Psoas muscle (tissue), 8 donors: ENCODE results near the gene VPS33B. TPM values are rescaled to one million over a fixed set of nuclear protein-coding genes. Genes with fewer than 3 reads are reported as not detected.

Experiments used
- ATAC-seq, 4 donors: fragments of 200-7000 bp; cut with Tn5 transposase; one replicate each; pipeline ENCODE4 v1.9.1; 2020; ENCODE audit warnings: moderate library complexity in 3 of 4, mild to moderate bottlenecking in 2 of 4
- DNase-seq, 2 donors: peaks; one replicate each; pipeline ENCODE4 v3.0.0-alpha.2; 2020
- H3K27ac ChIP-seq: fragments of 200-600 bp; one replicate; pipeline ENCODE4 v1.8.0; 2022
- H3K27me3 ChIP-seq, 3 donors: fragments of 200-600 bp in 1 of 3; one replicate each; pipeline versions ENCODE4 v1.6.1 to v1.8.0; 2013 to 2022; ENCODE audit warnings: low read length in 2 of 3, mild to moderate bottlenecking in 2 of 3, moderate library complexity in 1 of 3; ENCODE audit not compliant: insufficient read depth in 3 of 3
- H3K36me3 ChIP-seq, 2 donors: fragments of 200-600 bp in 1 of 2; one replicate each; pipeline versions ENCODE4 v1.6.1 to v1.8.0; 2013 to 2022; ENCODE audit warnings: low read depth in 1 of 2, mild to moderate bottlenecking in 1 of 2, moderate library complexity in 1 of 2; ENCODE audit not compliant: insufficient read depth in 1 of 2
- H3K4me1 ChIP-seq: fragments of 200-600 bp; one replicate; pipeline ENCODE4 v1.8.0; 2022
- H3K4me3 ChIP-seq: fragments of 200-600 bp; one replicate; pipeline ENCODE4 v1.8.0; 2022; ENCODE audit warnings: mild to moderate bottlenecking
- H3K9me3 ChIP-seq: fragments of 200-600 bp; one replicate; pipeline ENCODE4 v1.8.0; 2022
- CTCF ChIP-seq: fragments of 200-600 bp; IDR thresholded peaks from one replicate; pipeline ENCODE4 v1.8.0; 2022; ENCODE audit warnings: antibody characterized with exemption
- WGBS, 3 donors: extraction: QIAGEN DNeasy Blood & Tissue Kit; methylation state at CpG; one replicate each; pipeline versions ENCODE4 v1.1.6 to v1.1.7; 2013; 5-methylcytosine and 5-hydroxymethylcytosine counted together
- intact Hi-C, 2 donors: fragments of 100-400 bp; cut with DNase I; formaldehyde crosslinking; loops; one replicate each; pipeline versions ENCODE4 v1.11.0 to v1.14.2; 2022
- polyA plus RNA-seq, 3 donors: library from polyadenylated mRNA; stranded (reverse); fragments of 200-250 nt; gene quantifications; one replicate each; pipeline ENCODE4 v1.2.3, GENCODE V29; 2013
- total RNA-seq, 4 donors: library from RNA; stranded (reverse); fragmentation: NEBNext Ultra II Directional in 2 of 4; extraction: Animal tissue kit (Norgen Biotek cat#: 25700) in 2 of 4; gene quantifications; one replicate each; pipeline versions ENCODE4 v1.2.1 to v1.2.4, GENCODE V29; 2021 to 2023
- donor health status: healthy with polysubstance abuse.
- donor health status: DM: no; HTN: no; CAD: no; lungs with moderate emphysema.
- donor health status: Bipolar disorder and iron deficiency.
- donor health status: healthy.
- donor health status: DM: yes; HTN: yes; CAD: no.
- donor health status: DM: no; HTN: no; CAD: no.
- donor health status: DM: no; HTN: no; CAD: no.
- donor health status: DM: yes; HTN: yes; CAD: no.

Gene VPS33B
- total and polyA plus RNA-seq, 7 donors = 3.2 to 7.5 (median 4.9) TPM

GRCh38 chr15:90998737-90999136 lies 23.7 kb downstream of the VPS33B start:
- H3K4me3 ChIP-seq = no peak overlapping the region
- H3K4me1 ChIP-seq = peaks cover under 1% of the 10 kb centered on the region
- H3K27ac ChIP-seq = no peak overlapping the region
- intact Hi-C loops = loop anchor here in 1 of 2 donors (5.0 kb wide), 1 partner anchor 36 kb away; no protein-coding TSS in a partner anchor
- ATAC-seq (no peak), DNase-seq (no peak)
- no peaks in the 10 kb centered on the region for H3K9me3 ChIP-seq
- WGBS, 3 donors = 83 to 90% (median 89%) methylated on average over 8 of the region's 8 CpGs
- no peak for TF ChIP-seq CTCF
- H3K36me3 ChIP-seq = peaks cover 11 to 67% of the 10 kb centered on the region in 2 donors
- H3K27me3 ChIP-seq = no peaks in the 10 kb centered on the region

GRCh38 chr15:90994417-90995311 lies 27.7 kb downstream of the VPS33B start, which contains the start of gene PRC1:
TSS of gene PRC1 (minus strand) at chr15:90994535. CDS start at chr15:90994417, 118 bp downstream.
- Histone ChIP-seq H3K36me3 (peaks cover 6 to 26% of the 10 kb centered on the region in 2 donors), H3K4me1 (peaks cover 3% of the 10 kb centered on the region), H3K27ac (peak within 1 kb of the TSS; percentile 60), H3K4me3 (peak within 1 kb of the TSS; percentile 90), H3K9me3 (no peaks in the 10 kb centered on the region), H3K27me3 (no peaks in the 10 kb centered on the region)
- intact Hi-C loops = loop anchor here (5.0 kb wide), 2 partner anchors 32 to 37 kb away; no protein-coding TSS in a partner anchor
- ATAC-seq (peak; percentile 100), DNase-seq (peak; percentile 98 to 99)
- TF ChIP-seq CTCF = no peak
- WGBS, 3 donors = 0 to 1% (median 0%) methylated on average over 62 to 75 of the region's 75 CpGs

- peak; percentile 19 to 45 (median 28) for ATAC-seq
- H3K27ac ChIP-seq = peak overlapping the region; percentile 60
Measured at GRCh38 chr15:90994059-90994416, 28.4 kb downstream of the VPS33B start.

GRCh38 chr15:90991587-90992285 lies 30.7 kb downstream of the VPS33B start:
- H3K9me3 ChIP-seq = no peaks in the 10 kb centered on the region
- H3K36me3 ChIP-seq = no peaks in the 10 kb centered on the region
- no peaks in the 10 kb centered on the region for H3K27me3 ChIP-seq
- whole genome bisulfite sequencing, 3 donors = 87 to 92% (median 90%) methylated on average over 6 of the region's 6 CpGs
- no peak overlapping the region for H3K4me3 ChIP-seq
- intact Hi-C loops = loop anchor here in 1 of 2 donors (5.0 kb wide), 1 partner anchor 34 kb away; no protein-coding TSS in a partner anchor
- H3K4me1 ChIP-seq = peaks cover 3% of the 10 kb centered on the region
- ATAC-seq (no peak), DNase-seq (no peak)
- no peak for TF ChIP-seq CTCF
- no peak overlapping the region for H3K27ac ChIP-seq

More at GRCh38 chr15:90994059-90994416, 28.4 kb downstream of the VPS33B start:
- Histone ChIP-seq H3K36me3 (peaks cover 6 to 20% of the 10 kb centered on the region in 2 donors), H3K27me3 (no peaks in the 10 kb centered on the region), H3K4me3 (peak overlapping the region; percentile 90), H3K9me3 (no peaks in the 10 kb centered on the region), H3K4me1 (peaks cover 3% of the 10 kb centered on the region)
- intact Hi-C loops = loop anchor here in 1 of 2 donors (5.0 kb wide), 1 partner anchor 37 kb away; no protein-coding TSS in a partner anchor
- DNase-seq = peak in 1 of 2 donors; percentile 16
- no peak for TF ChIP-seq CTCF
- 0 to 1% (median 0%) methylated on average over 31 to 50 of the region's 50 CpGs for WGBS, 3 donors
